Measurements from ENCODE around the gene P2RY4.

DNA sequence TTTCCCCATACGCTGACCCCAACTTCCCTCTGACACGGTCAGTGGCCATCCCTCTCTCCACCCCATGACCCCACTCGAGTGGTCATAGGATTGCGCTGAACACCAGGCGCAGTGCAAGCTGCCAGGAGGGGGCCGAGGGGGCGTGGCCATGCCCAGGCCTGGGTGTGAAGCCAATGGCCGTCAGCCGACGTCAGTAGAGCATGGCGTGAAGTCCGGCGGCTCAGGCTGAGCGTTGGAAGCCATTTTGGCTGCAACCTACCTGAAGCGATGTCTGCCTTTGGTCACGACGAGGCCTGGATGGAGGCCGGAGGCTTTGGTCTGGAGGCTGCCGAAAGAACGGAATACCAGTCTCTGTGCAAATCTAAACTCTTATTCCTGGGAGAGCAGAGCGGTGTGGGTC is 21.9 kb upstream of the P2RY4 start, which contains the start of gene RAB41:
- TF ChIP-seq, protein P1, sequence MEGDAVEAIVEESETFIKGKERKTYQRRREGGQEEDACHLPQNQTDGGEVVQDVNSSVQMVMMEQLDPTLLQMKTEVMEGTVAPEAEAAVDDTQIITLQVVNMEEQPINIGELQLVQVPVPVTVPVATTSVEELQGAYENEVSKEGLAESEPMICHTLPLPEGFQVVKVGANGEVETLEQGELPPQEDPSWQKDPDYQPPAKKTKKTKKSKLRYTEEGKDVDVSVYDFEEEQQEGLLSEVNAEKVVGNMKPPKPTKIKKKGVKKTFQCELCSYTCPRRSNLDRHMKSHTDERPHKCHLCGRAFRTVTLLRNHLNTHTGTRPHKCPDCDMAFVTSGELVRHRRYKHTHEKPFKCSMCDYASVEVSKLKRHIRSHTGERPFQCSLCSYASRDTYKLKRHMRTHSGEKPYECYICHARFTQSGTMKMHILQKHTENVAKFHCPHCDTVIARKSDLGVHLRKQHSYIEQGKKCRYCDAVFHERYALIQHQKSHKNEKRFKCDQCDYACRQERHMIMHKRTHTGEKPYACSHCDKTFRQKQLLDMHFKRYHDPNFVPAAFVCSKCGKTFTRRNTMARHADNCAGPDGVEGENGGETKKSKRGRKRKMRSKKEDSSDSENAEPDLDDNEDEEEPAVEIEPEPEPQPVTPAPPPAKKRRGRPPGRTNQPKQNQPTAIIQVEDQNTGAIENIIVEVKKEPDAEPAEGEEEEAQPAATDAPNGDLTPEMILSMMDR (IDR thresholded peaks at IDR 0.05), result no peak
- TF ChIP-seq POLR2AphosphoS5 (IDR thresholded peaks at IDR 0.05), result no peak
- no peak for TF ChIP-seq POLR2A (IDR thresholded peaks at IDR 0.05)
